GM23248 (cell line): Measurements from ENCODE around the gene EFCAB6.

Source experiments
- EZH2 ChIP-seq: fragments of 200-600 bp; sonication (generic); IDR thresholded peaks from 2 replicates; pipeline ENCODE4 v1.6.1; 2018; ENCODE audit warnings: antibody characterized with exemption, mild to moderate bottlenecking; ENCODE audit not compliant: insufficient read depth, poor library complexity, severe bottlenecking
- EZH2phosphoT487 ChIP-seq: fragments of 200-600 bp; sonication (generic); IDR thresholded peaks from 2 replicates; pipeline ENCODE4 v1.6.1; 2018; ENCODE audit warnings: antibody characterized with exemption, moderate library complexity, mild to moderate bottlenecking, low read depth; ENCODE audit not compliant: insufficient read depth

DNA sequence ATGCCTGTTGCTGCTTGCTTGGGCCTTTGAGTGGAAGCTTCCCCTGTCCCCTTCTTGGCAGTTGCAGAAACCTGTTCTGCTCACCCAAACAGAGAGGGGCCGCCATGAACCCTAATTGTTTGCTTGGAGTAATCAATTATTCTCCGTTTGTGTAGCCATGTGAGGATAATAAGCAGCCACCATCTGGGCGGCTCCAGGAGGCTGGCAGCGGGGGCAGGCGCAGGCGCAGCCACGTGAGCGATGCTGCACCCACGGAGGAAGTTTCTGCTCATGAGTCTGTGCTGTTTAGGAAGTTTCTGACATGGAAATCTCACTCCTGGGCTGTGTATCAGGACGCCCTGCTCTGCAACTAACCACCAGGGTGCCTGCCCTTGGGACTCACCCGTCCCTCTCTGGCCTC is 310.2 kb downstream of the EFCAB6 start:
- no peak for TF ChIP-seq EZH2
- TF ChIP-seq EZH2phosphoT487 = no peak
